Mucosa of rectum (tissue), 2 donors: ENCODE results near the gene PI16.

Source experiments
- H3K27ac ChIP-seq, 2 donors: one replicate each; pipeline ENCODE4 v1.7.0; 2013; ENCODE audit warnings: inconsistent platforms in 2 of 2, low read depth in 2 of 2, low read length in 2 of 2
- H3K27me3 ChIP-seq, 2 donors: one replicate each; pipeline ENCODE4 v1.7.0; 2013; ENCODE audit warnings: low read length in 2 of 2; ENCODE audit not compliant: control insufficient read depth in 2 of 2, insufficient read depth in 2 of 2
- H3K36me3 ChIP-seq, 2 donors: one replicate each; pipeline ENCODE4 v1.7.0; 2013; ENCODE audit warnings: low read length in 2 of 2; ENCODE audit not compliant: control insufficient read depth in 2 of 2, insufficient read depth in 2 of 2
- H3K4me1 ChIP-seq, 2 donors: one replicate each; pipeline ENCODE4 v1.7.0; 2013; ENCODE audit warnings: low read length in 2 of 2, mild to moderate bottlenecking in 1 of 2; ENCODE audit not compliant: control insufficient read depth in 2 of 2, insufficient read depth in 2 of 2
- H3K4me3 ChIP-seq, 2 donors: one replicate each; pipeline ENCODE4 v1.7.0; 2013; ENCODE audit warnings: low read length in 2 of 2
- H3K9ac ChIP-seq, 2 donors: one replicate each; pipeline ENCODE4 v1.7.0; 2013; ENCODE audit warnings: low read length in 2 of 2, low read depth in 1 of 2, mild to moderate bottlenecking in 1 of 2
- H3K9me3 ChIP-seq, 2 donors: one replicate each; pipeline ENCODE4 v1.7.0; 2013; ENCODE audit warnings: low read length in 2 of 2; ENCODE audit not compliant: control insufficient read depth in 2 of 2
- donor health status: healthy.
- donor health status: Normal muscosa, but diverticular disease.

PI16 gene

GRCh38 chr6:36954262-36954931 lies at the start of gene PI16:
Gene PI16 (plus strand): TSS chr6:36954738. CDS start chr6:36954761, 23 bp downstream.
- no peak within 1 kb of the TSS for H3K9ac ChIP-seq
- no peak within 1 kb of the TSS for H3K27ac ChIP-seq
- no peak within 1 kb of the TSS for H3K4me3 ChIP-seq

GRCh38 chr6:36904851-36905393 lies 49.6 kb upstream of the PI16 start:
- H3K36me3 ChIP-seq: peaks cover 27 to 34% of the 10 kb centered on the region in 2 donors
- peak overlapping the region in 1 of 2 donors; percentile 1 for H3K27ac ChIP-seq
- H3K4me1 ChIP-seq: peaks cover 0 to 5% of the 10 kb centered on the region in 2 donors
- H3K9me3 ChIP-seq: no peaks in the 10 kb centered on the region
- no peak overlapping the region for H3K9ac ChIP-seq
- no peaks in the 10 kb centered on the region for H3K27me3 ChIP-seq
- H3K4me3 ChIP-seq: no peak overlapping the region

More at GRCh38 chr6:36954262-36954931, at the start of gene PI16:
- Histone ChIP-seq H3K9me3 (no peaks in the 10 kb centered on the region), H3K36me3 (no peaks in the 10 kb centered on the region), H3K27me3 (no peaks in the 10 kb centered on the region), H3K4me1 (no peaks in the 10 kb centered on the region)

GRCh38 chr6:36906539-36907325 lies 47.8 kb upstream of the PI16 start:
- H3K27me3 ChIP-seq: no peaks in the 10 kb centered on the region
- peaks cover 0 to 5% of the 10 kb centered on the region in 2 donors for H3K4me1 ChIP-seq
- H3K9ac ChIP-seq: no peak overlapping the region
- no peak overlapping the region for H3K27ac ChIP-seq
- H3K9me3 ChIP-seq: no peaks in the 10 kb centered on the region
- peaks cover 27 to 34% of the 10 kb centered on the region in 2 donors for H3K36me3 ChIP-seq
- H3K4me3 ChIP-seq: no peak overlapping the region

- Histone ChIP-seq H3K27me3 (no peaks in the 10 kb centered on the region), H3K4me3 (no peak overlapping the region), H3K9me3 (no peaks in the 10 kb centered on the region), H3K9ac (no peak overlapping the region), H3K27ac (peak overlapping the region in 1 of 2 donors; percentile 18), H3K4me1 (peaks cover 0 to 5% of the 10 kb centered on the region in 2 donors), H3K36me3 (peaks cover 17 to 27% of the 10 kb centered on the region in 2 donors)
Observed at GRCh38 chr6:36907781-36908180, 46.8 kb upstream of the PI16 start.

- H3K9me3 ChIP-seq: no peaks in the 10 kb centered on the region
- no peak overlapping the region for H3K27ac ChIP-seq
- peaks cover 14 to 27% of the 10 kb centered on the region in 2 donors for H3K36me3 ChIP-seq
- H3K27me3 ChIP-seq: no peaks in the 10 kb centered on the region
- no peak overlapping the region for H3K9ac ChIP-seq
- H3K4me3 ChIP-seq: no peak overlapping the region
- peaks cover 0 to 13% of the 10 kb centered on the region in 2 donors for H3K4me1 ChIP-seq
Observed at GRCh38 chr6:36908747-36909146, 45.8 kb upstream of the PI16 start.

GRCh38 chr6:36912030-36912454 lies 42.5 kb upstream of the PI16 start:
- Histone ChIP-seq H3K27me3 (no peaks in the 10 kb centered on the region), H3K27ac (no peak overlapping the region), H3K9me3 (no peaks in the 10 kb centered on the region), H3K4me1 (peaks cover 0 to 14% of the 10 kb centered on the region in 2 donors), H3K4me3 (no peak overlapping the region), H3K36me3 (peaks cover 19 to 26% of the 10 kb centered on the region in 2 donors), H3K9ac (no peak overlapping the region)

GRCh38 chr6:36912586-36912985 lies 42.0 kb upstream of the PI16 start:
- H3K4me3 ChIP-seq: no peak overlapping the region
- H3K36me3 ChIP-seq: peaks cover 20 to 29% of the 10 kb centered on the region in 2 donors
- H3K9ac ChIP-seq: no peak overlapping the region
- peaks cover 0 to 14% of the 10 kb centered on the region in 2 donors for H3K4me1 ChIP-seq
- H3K9me3 ChIP-seq: no peaks in the 10 kb centered on the region
- no peak overlapping the region for H3K27ac ChIP-seq
- H3K27me3 ChIP-seq: no peaks in the 10 kb centered on the region

GRCh38 chr6:36913082-36913481 lies 41.5 kb upstream of the PI16 start:
- Histone ChIP-seq H3K9ac (no peak overlapping the region), H3K36me3 (peaks cover 20 to 26% of the 10 kb centered on the region in 2 donors), H3K27me3 (no peaks in the 10 kb centered on the region), H3K4me3 (no peak overlapping the region), H3K9me3 (no peaks in the 10 kb centered on the region), H3K4me1 (peaks cover 0 to 14% of the 10 kb centered on the region in 2 donors), H3K27ac (no peak overlapping the region)

GRCh38 chr6:36914227-36914794 lies 40.2 kb upstream of the PI16 start:
- Histone ChIP-seq H3K4me3 (no peak overlapping the region), H3K9ac (no peak overlapping the region), H3K4me1 (peaks cover 0 to 14% of the 10 kb centered on the region in 2 donors), H3K27ac (peak overlapping the region in 1 of 2 donors; percentile 48), H3K27me3 (no peaks in the 10 kb centered on the region), H3K9me3 (no peaks in the 10 kb centered on the region), H3K36me3 (peaks cover 22 to 27% of the 10 kb centered on the region in 2 donors)

- Histone ChIP-seq H3K4me1 (peaks cover 0 to 14% of the 10 kb centered on the region in 2 donors), H3K9me3 (no peaks in the 10 kb centered on the region), H3K27ac (no peak overlapping the region), H3K4me3 (no peak overlapping the region), H3K9ac (no peak overlapping the region), H3K36me3 (peaks cover 27 to 37% of the 10 kb centered on the region in 2 donors), H3K27me3 (no peaks in the 10 kb centered on the region)
Observed at GRCh38 chr6:36915599-36915998, 38.9 kb upstream of the PI16 start.
